PFSK-1 (cell line): ENCODE measurements around the gene TRIM6.

Experiments
- POLR2AphosphoS5 ChIP-seq: IDR thresholded peaks from 2 replicates; pipeline ENCODE4 v1.6.1; 2012; ENCODE audit warnings: low read depth, mild to moderate bottlenecking, control low read depth, low read length, moderate library complexity
- REST ChIP-seq, 2 experiments: IDR thresholded peaks; 2 replicates each; pipeline versions ENCODE4 v1.6.1 to v1.8.0; 2011 to 2012; ENCODE audit warnings: low read depth in 2 of 2, low read length in 2 of 2, control low read depth in 1 of 2, inconsistent platforms in 1 of 2, mild to moderate bottlenecking in 1 of 2, moderate library complexity in 1 of 2; ENCODE audit not compliant: insufficient read depth in 1 of 2
- SIN3A ChIP-seq: IDR thresholded peaks from 2 replicates; pipeline ENCODE4 v1.6.1; 2012; ENCODE audit warnings: mild to moderate bottlenecking, low read length, moderate library complexity, borderline replicate concordance; ENCODE audit not compliant: insufficient read depth
- TAF1 ChIP-seq: IDR thresholded peaks from 2 replicates; pipeline ENCODE4 v1.6.1; 2012; ENCODE audit warnings: low read length, control low read depth, borderline replicate concordance; ENCODE audit not compliant: insufficient read depth

DNA sequence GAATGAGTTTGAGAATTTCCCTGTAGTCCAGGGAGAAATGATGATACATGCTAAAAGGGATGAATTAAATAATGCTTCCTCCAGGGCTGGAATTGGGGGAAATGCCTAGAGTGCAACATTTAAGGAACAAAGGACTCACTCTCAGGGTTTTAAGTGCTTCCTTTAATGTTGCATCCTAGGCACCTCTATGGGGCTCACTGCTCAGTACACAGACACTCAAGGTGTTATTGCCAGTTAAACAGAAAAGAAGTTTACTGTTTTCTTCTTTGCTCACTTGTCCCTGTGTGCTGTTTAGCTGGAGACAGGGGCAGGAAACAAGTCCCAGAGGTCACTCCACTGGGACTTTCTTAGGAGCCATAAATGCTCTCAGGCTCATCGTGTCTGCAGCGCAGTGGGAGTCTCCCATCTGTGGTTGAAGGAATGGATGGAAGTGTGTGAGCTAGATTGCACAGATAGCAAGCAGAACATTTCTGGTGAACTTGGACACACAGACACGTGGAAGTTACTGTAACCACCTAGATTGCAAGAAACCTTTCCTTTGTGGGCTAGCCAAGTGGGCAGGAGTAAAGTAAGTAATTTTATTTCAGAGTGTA is 39.7 kb upstream of the TRIM6 start:
- TF ChIP-seq POLR2AphosphoS5, result no peak
- no peak for TF ChIP-seq SIN3A
- no peak for TF ChIP-seq TAF1
- no peak for TF ChIP-seq REST (IDR thresholded peaks at IDR 0.05; ENCODE audit: insufficient read depth in 1 of 2, low read depth in 2 of 2, low read length in 2 of 2)
